ENCODE results near the gene ATP11B. TPM values are rescaled to one million over a fixed set of nuclear protein-coding genes. Genes with fewer than 3 reads are reported as not detected.

The ATP11B gene
- total RNA-seq, 1 donor from 2014 or later: 59.0 TPM

GRCh38 chr3:182790612-182791011 lies 2.7 kb upstream of the ATP11B start:
- Mint-ChIP-seq H3K4me3 (no peak overlapping the region), H3K27me3 (ENCODE audit: insufficient read depth, low read depth) (no peaks in the 10 kb centered on the region), H3K27ac (no peak overlapping the region), H3K36me3 (no peaks in the 10 kb centered on the region), H3K9me3 (no peaks in the 10 kb centered on the region), H3K4me1 (peaks cover 19% of the 10 kb centered on the region)
- Histone ChIP-seq H3K4me1 (peaks cover 12% of the 10 kb centered on the region), H3K9me3 (ENCODE audit: low read depth) (no peaks in the 10 kb centered on the region), H3K4me3 (no peak overlapping the region), H3K9ac (no peak overlapping the region), H3K79me2 (ENCODE audit: low read depth) (peaks cover 15% of the 10 kb centered on the region), H3K36me3 (no peaks in the 10 kb centered on the region), H3K4me2 (no peak overlapping the region), H2AFZ (replicated peaks) (no peak overlapping the region), H3F3A (ENCODE audit: low read depth) (peaks cover 3% of the 10 kb centered on the region), H3K27me3 (peaks cover 42% of the 10 kb centered on the region), H3K27ac (no peak overlapping the region), H4K20me1 (ENCODE audit: low read depth) (peaks cover 14% of the 10 kb centered on the region)
- no peak for DNase-seq (ENCODE audit: low spot score)
- TF ChIP-seq EZH2 (IDR thresholded peaks at IDR 0.05) (no peak), CTCF (IDR thresholded peaks at IDR 0.05) (no peak), EZH2phosphoT487 (IDR thresholded peaks at IDR 0.05) (no peak)

GRCh38 chr3:182793663-182794454 lies 555 bp downstream of the ATP11B start:
- peak; percentile 71 for DNase-seq (ENCODE audit: low spot score)

GRCh38 chr3:182794455-182795388 lies 1.4 kb downstream of the ATP11B start:
- H3K27ac Mint-ChIP-seq: no peak overlapping the region
- Histone ChIP-seq H2AFZ (replicated peaks) (no peak overlapping the region), H3K4me2 (peak overlapping the region; percentile 85), H3K36me3 (no peaks in the 10 kb centered on the region), H3K27ac (no peak overlapping the region), H3F3A (ENCODE audit: low read depth) (peaks cover 3% of the 10 kb centered on the region), H3K79me2 (ENCODE audit: low read depth) (peaks cover 51% of the 10 kb centered on the region), H3K9ac (peak overlapping the region; percentile 70), H3K27me3 (peaks cover 35% of the 10 kb centered on the region), H3K4me1 (peaks cover 13% of the 10 kb centered on the region), H4K20me1 (ENCODE audit: low read depth) (peaks cover 31% of the 10 kb centered on the region), H3K4me3 (peak overlapping the region; percentile 85), H3K9me3 (ENCODE audit: low read depth) (no peaks in the 10 kb centered on the region)
- no peak for DNase-seq (ENCODE audit: low spot score)
- TF ChIP-seq CTCF (IDR thresholded peaks at IDR 0.05) (no peak), EZH2 (IDR thresholded peaks at IDR 0.05) (no peak)
- peak overlapping the region; percentile 95 for H3K4me3 Mint-ChIP-seq
- H3K9me3 Mint-ChIP-seq: no peaks in the 10 kb centered on the region
- H3K27me3 Mint-ChIP-seq (ENCODE audit: insufficient read depth, low read depth): no peaks in the 10 kb centered on the region
- no peaks in the 10 kb centered on the region for H3K36me3 Mint-ChIP-seq
- H3K4me1 Mint-ChIP-seq: peaks cover 21% of the 10 kb centered on the region

More at GRCh38 chr3:182793663-182794454, 555 bp downstream of the ATP11B start:
- Mint-ChIP-seq H3K36me3 (no peaks in the 10 kb centered on the region), H3K27ac (no peak overlapping the region), H3K4me3 (peak overlapping the region; percentile 95), H3K4me1 (peaks cover 21% of the 10 kb centered on the region), H3K27me3 (ENCODE audit: insufficient read depth, low read depth) (no peaks in the 10 kb centered on the region), H3K9me3 (no peaks in the 10 kb centered on the region)
- Histone ChIP-seq H3K27ac (peak overlapping the region; percentile 69), H4K20me1 (ENCODE audit: low read depth) (peaks cover 30% of the 10 kb centered on the region), H3K9me3 (ENCODE audit: low read depth) (no peaks in the 10 kb centered on the region), H3K79me2 (ENCODE audit: low read depth) (peaks cover 45% of the 10 kb centered on the region), H3K36me3 (no peaks in the 10 kb centered on the region), H3K4me3 (peak overlapping the region; percentile 85), H2AFZ (replicated peaks) (peak overlapping the region; percentile 91), H3K9ac (peak overlapping the region; percentile 70), H3F3A (ENCODE audit: low read depth) (peaks cover 3% of the 10 kb centered on the region), H3K4me2 (peak overlapping the region; percentile 85), H3K27me3 (peaks cover 43% of the 10 kb centered on the region), H3K4me1 (peaks cover 13% of the 10 kb centered on the region)
- TF ChIP-seq EZH2 (IDR thresholded peaks at IDR 0.05) (no peak), EZH2phosphoT487 (IDR thresholded peaks at IDR 0.05) (no peak), CTCF (IDR thresholded peaks at IDR 0.05) (no peak)
